ENCODE data around the gene PEA15. TPM values are rescaled to one million over a fixed set of nuclear protein-coding genes. Genes with fewer than 3 reads are reported as not detected.

The PEA15 gene
- total RNA-seq, 2 donors from 2014 or later = 299 to 410 TPM

DNA sequence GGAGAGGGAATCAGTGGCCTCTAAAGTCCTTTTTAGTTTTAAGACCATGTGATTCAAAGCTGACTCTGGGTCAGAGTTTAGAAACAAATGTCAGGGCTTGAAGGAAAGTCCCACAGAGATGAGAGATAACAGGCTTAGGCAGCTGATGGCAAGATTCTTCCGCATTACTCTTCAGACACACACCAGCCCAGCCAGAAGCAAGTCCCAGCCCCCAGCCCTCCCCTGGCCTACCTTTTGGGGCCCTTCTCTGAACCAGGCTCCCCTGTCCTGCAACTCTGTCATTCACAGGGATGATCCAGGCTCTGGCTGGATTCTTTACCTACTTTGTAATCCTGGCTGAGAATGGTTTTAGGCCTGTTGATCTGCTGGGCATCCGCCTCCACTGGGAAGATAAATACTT is 28.0 kb upstream of the PEA15 start:
- no peak for DNase-seq (ENCODE audit: low spot score)
- intact Hi-C loops (cut with DNase I) = no loop called here

DNA sequence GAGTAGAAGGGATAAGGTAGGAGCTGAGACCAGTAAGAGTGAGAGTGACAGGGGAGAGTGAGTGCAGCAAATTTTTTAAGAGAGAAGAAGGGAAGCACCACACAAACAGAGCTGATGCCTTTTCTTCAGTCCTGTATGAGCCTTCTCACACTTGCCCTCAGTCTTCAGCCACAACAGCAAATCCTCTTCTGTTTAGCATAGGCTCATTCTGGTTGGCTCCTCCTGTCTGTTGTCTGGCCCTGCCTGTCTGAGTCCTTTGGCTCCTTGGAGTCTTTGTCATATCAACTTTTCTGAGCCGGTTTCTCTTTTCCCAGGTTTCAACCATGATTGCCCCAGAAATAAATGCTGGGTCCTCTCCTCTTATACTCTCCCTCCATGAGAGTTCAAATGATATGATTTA is 27.5 kb upstream of the PEA15 start:
- intact Hi-C loops (cut with DNase I) = no loop called here
- no peak for DNase-seq (ENCODE audit: low spot score)

DNA sequence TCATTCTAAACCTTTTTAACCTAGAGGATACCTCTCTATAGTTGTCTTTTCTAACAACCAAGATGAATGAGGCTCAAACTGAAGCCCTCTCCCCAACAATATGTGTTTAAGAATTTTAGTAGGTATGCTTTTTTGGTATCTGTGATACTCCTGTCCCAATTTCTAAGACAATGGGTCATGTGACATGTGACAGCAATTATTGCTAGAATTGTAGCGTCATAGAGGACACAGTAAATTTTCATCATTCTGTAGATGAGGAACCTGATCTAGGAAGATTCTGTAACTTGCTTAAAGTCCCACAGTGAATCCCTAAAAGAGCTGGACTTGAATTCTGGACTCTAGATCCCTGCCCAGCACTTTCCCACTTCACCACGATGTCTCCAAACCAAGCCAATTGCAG is 26.5 kb upstream of the PEA15 start:
- intact Hi-C loops (cut with DNase I) = no loop called here
- DNase-seq (ENCODE audit: low spot score) = no peak

DNA sequence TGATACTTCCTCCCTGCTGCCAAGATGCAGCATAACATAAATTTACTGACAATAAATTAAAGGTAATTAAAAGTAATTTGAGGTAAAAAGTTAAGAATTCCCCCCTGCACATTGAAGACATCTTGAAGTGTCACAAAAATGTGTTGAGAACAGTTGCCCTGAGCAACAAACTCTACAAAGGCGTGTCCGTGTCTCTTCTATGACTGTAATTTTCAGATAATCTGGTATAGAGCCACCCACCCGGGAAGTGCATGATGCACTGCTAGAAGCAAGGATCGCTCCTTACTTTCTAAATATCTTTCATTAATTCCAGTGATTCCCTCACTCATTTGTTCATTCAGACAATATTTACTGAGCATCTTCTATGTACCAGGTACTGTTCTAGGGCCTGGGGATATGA is 25.8 kb upstream of the PEA15 start:
- DNase-seq (ENCODE audit: low spot score) = no peak
- intact Hi-C loops (cut with DNase I) = no loop called here

DNA sequence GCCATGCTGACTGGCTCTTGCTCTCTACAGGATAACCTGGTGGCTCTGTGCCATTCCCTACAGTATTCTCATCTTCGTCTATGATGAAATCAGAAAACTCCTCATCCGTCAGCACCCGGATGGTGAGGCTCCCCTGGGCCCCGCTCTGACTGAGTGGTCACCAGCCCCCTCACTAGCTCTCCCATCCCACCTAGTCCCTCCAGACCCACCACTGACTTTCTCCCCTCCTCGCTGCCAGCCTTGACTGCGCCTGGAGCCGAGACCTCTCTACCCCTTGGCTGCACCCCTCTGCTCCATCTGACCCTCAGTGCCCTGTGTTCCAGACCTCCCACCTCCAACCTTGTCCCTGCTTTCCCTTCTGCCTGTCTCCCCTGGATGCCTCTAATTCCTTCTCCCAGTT is 18.9 kb upstream of the PEA15 start:
- intact Hi-C loops (cut with DNase I) = no loop called here
- DNase-seq (ENCODE audit: low spot score) = no peak

DNA sequence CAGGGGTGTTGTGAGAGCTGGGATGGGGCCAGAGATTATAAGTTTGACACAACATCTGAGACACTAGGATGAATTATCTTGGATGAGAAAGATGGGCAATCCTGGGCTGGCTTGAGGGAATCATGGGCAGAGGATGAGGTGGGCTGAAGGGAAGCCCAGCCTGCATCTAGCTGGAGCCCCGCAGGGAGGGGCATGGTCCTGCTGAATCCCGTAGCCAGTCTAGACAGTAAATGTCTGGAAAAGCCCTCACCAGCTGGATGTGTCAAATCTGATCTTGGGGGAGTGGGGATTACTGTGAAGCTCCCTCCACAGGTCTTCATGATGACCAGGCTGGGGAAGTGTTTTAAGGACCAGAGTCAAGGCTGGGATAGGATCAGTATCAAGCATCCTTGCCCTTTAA is 18.5 kb upstream of the PEA15 start:
- intact Hi-C loops (cut with DNase I) = no loop called here

DNA sequence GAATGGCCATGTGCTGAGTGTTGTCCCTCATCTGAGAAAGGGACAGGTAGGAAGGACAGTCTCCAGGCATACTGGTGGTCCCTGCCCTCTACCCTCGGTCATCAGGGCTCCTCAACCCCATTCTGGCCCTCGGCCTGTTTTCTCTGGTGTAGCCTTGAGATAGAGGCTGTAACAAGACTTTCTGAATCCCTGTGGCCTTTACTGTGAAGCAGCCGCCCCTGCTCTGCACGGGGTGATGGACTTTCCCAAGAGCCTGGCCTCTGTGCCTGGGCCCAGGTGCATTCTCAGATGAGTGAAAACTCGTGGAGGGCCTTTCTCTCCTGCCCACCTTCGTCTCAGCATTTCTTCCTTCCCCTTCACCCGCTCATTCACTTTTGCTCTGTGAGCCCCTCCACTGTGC is 17.8 kb upstream of the PEA15 start:
- DNase-seq (ENCODE audit: low spot score) = no peak
- intact Hi-C loops (cut with DNase I) = no loop called here

More for the DNA sequence above, 18.5 kb upstream of the PEA15 start:
- DNase-seq (ENCODE audit: low spot score) = no peak

DNA sequence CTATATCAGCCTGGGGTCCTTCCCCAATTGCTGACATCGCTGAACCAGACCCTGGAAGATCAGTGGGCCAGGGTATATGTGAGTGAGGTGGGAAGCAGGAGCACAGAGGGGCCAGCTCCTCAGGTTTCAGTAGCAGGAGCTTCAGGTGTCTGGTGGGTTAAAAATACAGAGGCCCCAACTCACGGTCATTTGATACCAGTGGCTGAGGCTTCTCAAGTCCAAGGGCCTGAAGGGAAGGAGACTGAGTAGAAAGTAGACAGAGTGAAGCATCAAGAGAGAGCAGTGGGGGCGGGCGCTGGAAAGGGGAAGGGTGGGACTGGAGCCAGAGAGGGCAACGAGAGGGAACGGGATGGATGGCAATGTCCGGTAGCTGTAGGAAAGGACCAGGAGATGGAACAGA is 16.8 kb upstream of the PEA15 start:
- intact Hi-C loops (cut with DNase I) = no loop called here

DNA sequence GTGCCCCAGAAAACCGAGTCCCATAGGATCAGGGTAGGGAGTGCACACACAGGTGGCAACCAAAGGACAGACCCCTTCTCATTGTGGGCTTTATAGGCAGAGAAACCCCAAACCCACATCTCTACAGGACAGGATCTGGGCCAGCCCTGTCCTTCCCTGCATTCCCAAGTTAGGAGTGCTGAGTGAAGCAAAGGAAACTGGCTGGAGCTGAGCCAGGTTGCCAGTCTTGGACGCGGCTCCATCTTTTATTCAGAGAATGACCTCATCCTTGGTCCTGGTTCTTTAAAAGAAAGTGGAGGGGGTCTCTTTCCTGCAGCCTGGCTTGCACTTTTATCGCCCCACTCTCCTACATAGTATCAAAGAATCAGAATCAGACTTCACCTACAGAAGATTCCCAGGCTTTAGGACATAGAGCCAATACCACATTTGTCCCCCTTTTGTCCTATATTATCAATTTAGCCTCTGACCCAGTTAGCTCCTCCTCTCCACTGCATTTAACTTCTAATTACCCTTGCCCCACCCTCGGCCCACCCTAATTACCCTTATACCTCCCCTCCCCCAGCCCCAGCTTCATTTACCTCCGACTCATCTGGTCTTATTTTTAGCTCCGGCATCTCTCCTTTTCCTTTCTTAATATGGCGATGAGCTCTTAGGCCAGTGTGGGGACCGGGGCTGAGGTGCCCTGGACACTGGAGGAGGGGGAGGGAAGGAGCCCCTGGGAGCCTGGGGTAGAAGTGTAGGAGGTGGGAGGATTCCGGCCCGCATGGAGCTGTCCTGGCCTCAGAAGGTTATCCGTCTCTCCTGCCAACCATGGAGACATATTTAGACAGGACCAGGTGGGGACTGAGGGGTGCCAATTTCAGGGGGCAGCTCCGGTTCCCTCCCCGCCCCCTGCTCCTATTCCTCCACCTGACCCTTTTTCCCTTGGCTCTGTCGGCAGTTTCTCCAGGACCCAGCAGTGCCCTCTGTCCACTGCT is 15.2 kb upstream of the PEA15 start, which contains the start of gene CASQ1:
Gene CASQ1 (plus strand): TSS at position 927 of the 977 bp plus-strand sequence. CDS start 177 bp downstream, outside the sequence.
- DNase-seq (ENCODE audit: low spot score) = peak; percentile 5
- intact Hi-C loops (cut with DNase I) = loop anchor here (10.0 kb wide), 2 partner anchors 65 to 85 kb away; no protein-coding TSS in a partner anchor

More for the DNA sequence above, 16.8 kb upstream of the PEA15 start:
- no peak for DNase-seq (ENCODE audit: low spot score)

DNA sequence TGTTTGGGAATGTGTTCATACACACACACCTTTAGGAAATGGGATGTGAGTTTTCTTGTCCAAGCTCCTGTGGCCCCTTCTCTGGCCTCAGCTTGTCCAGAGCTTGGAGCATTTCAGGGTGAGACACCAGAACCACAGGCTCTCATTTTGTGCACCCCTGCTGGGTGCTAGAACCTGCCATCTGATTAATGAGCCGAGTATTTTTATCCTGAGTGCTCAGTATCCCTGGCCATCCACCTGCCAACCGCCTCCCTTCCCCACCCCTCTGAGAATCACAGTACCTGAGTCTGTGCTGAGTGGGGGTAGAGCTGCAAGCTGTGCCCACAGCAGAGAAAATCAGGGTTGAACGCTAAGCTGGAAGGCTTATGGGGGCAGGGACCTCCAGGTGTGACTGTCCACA is 13.4 kb upstream of the PEA15 start:
- no peak for DNase-seq (ENCODE audit: low spot score)
- intact Hi-C loops (cut with DNase I) = loop anchor here (2.0 to 10.0 kb wide), 3 partner anchors 29 to 87 kb away; no protein-coding TSS in a partner anchor

DNA sequence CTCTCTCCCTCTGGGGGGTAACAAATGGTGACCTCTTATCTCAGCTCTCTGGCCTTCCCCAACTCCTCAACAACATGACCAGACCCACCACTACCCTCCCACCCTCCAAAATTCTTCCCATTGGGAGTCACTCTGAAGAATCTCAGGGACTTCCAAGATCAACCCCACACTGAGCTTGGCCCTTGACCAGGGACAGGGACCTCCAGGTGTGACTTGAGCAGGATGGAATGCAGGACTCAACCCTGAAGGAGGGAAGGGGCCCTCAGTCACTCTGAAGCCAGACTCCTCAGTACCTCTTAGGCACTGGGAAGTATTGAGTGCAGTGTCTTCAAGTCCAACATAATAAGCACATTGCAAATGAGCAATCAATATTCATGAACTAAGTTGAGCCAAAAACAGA is 12.9 kb upstream of the PEA15 start:
- DNase-seq (ENCODE audit: low spot score) = no peak
- intact Hi-C loops (cut with DNase I) = loop anchor here (2.0 to 10.0 kb wide), 3 partner anchors 29 to 87 kb away; no protein-coding TSS in a partner anchor

DNA sequence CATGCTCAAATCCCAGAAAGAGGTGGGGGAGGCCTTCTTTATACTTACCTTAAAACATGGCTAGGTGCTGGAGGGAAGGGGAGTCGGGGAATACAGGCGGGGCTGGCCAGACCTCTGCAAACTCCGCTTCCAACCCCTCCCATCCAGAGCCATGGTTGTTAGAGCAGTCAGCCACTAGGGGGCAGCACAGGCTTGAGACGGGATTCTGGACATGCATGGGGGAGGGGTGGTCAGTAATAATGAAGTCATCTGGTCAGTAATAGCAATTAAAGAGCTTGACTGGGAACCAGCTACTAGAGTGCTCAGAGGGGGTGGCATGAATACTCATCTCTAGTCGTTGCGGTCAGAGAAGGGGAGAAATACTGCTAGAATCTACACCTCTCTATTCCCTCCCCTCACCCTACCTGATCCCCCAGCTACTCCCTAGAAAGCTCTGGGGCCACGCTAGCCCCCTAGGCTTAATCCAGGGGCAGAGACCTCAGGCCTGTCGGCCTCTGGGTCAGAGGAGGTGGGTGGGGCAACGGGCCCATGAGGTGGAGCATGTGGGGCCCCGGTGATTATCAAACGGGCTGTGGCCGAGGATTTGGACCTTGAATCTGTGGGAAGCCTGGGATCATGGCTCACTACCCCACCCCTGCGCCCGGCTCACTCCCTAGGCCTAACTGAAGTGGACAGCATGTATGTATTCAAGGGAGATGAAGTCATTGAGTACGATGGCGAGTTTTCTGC is 11.9 kb upstream of the PEA15 start:
- intact Hi-C loops (cut with DNase I) = loop anchor here (2.0 to 10.0 kb wide), 3 partner anchors 28 to 88 kb away; no protein-coding TSS in a partner anchor
- DNase-seq (ENCODE audit: low spot score) = peak; percentile 96

DNA sequence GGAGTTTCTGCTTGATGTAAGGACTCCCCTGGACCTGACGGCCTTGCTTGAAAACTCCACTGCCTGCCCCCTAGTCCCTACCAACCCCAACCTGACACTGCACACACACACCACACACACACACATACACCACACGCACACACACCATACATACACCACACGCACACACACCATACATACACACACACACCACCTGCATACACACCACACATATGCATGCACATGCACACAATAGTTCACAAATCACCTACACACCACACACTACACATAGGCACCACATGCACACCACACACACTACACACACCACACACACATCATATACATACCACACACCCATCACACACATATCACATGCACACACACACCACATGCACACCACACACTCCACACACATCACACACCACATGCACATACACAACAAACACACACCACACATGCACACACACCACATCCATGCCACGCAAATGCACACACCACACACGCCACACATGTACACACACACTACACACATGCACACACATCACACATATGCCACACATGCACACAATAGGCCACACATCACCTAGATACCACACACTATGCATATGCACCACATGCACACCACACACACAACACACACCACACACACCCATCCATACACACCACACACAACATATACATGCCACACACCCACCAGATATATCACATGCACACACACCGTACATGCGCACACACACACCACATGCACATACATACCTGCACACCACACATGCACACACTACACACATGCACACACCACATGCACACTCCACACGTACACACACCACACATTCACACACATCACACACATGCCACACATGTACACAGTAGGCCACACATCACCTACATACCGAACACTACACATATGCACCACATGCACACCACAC is 11.1 kb upstream of the PEA15 start:
- intact Hi-C loops (cut with DNase I) = loop anchor here (2.0 to 10.0 kb wide), 3 partner anchors 27 to 89 kb away; no protein-coding TSS in a partner anchor

DNA sequence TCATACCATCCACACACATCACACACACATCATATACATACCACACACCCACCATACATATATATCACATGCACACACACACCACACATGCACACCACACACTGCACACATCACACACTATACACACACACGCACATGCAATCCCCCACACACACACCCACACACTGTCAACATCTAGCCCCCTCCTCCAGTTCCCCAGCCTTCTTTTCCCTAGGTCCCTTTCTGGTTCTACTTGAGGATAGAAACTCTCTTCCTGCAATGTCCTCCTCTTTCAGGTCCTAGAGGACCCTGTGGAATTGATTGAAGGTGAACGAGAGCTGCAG is 10.5 kb upstream of the PEA15 start:
- intact Hi-C loops (cut with DNase I) = loop anchor here (10.0 kb wide), 2 partner anchors 60 to 90 kb away; no protein-coding TSS in a partner anchor
- DNase-seq (ENCODE audit: low spot score) = no peak

More for the DNA sequence above, 11.1 kb upstream of the PEA15 start:
- no peak for DNase-seq (ENCODE audit: low spot score)

DNA sequence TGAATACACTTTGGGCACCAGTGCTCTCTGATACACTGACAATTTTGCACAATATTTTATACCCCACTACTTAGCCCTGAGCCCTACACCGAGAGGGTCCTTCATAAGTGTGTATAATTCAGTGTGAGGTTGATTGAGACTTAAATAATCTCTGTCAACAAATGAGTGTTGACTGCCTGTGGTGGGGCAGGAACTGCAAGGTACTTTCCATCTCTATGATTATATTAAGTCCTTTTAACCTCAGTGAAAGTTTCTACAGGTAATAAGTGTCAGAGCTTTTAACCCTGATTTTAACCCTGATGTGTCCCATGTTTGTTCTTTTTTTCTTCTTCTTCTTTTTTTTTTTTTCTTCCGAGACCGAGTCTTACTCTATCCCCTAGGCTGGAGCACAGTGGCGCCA is 9.0 kb upstream of the PEA15 start:
- intact Hi-C loops (cut with DNase I) = loop anchor here (10.0 kb wide), 2 partner anchors 59 to 91 kb away; no protein-coding TSS in a partner anchor

DNA sequence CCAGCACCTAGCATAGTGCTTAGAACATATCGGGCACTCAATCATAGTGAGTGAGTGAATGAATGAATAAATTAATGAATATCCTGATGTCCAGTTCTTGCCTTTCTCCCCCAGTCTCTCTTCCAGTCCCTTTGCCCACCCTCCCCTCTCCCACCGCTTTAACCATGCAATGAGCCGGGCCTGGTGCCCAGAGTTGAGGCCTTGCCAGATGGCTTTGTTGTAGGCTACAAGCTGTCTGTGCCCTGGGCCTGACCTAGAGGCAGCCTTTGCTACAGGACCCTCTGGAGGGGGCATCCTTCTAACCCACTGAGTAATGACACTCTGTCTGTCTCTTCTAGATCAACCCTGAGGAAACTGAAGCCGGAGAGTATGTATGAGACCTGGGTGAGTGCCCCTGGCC is 8.0 kb upstream of the PEA15 start:
- DNase-seq (ENCODE audit: low spot score) = no peak
- intact Hi-C loops (cut with DNase I) = loop anchor here (10.0 kb wide), 2 partner anchors 58 to 92 kb away; no protein-coding TSS in a partner anchor

More for the DNA sequence above, 9.0 kb upstream of the PEA15 start:
- no peak for DNase-seq (ENCODE audit: low spot score)

DNA sequence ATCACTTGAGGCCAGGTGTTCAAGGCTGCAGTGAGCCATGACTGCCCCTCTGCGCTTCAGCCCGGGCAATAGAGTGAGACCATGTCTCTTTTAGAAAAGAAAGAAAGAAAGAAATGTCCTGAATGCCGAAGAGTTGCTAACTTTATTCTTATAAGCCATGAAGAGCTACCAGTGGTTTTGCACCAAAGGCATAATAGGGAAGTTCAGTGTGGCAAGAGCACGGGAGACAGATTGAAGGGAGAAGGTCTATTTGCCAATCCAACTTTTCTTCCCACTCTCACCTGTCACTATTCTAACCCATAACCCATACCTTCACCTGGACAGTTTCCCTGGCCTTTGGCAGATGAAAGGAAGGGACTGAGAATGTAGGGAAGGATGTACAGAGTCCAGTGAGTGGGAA is 4.4 kb upstream of the PEA15 start:
- intact Hi-C loops (cut with DNase I) = no loop called here
- no peak for DNase-seq (ENCODE audit: low spot score)

DNA sequence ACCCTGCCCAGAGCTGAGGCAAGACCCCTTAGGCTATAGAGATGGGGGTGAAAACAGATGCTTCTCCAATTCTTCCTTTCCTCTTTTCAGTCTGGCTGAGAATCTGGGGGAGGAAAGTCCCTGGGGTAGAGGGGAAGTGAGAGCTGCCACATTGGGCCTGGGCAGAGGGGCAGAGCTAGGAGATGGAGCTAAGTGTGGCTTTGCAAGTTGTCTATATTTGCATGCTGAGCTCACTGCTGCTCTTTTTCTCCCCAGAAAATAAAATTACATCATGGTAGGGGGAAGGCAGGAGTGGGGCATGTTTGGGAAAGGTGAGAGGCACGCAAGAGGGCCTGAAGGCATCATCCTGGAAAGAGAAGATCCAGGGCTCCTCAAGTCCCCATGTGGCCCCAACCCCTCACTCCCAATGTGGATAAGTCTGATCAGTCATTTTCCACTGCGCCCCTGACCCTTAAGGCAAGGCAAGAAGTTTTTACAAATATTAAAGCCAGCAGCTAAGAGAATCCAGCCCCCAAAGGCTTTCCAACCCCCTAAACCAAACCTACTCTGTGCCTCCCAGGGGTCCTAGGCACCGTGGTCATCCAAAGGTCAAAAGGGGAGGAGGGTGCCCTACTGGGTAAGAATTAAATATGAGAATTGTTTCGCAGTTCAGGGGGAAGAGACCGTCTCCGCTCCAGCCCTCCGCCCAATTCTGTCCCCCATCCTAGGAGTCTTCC is 500 bp upstream of the PEA15 start:
- intact Hi-C loops (cut with DNase I) = no loop called here
- no peak for DNase-seq (ENCODE audit: low spot score)

All from posterior vena cava (tissue), 2 donors.